Inflammatory macrophage (primary cell): ENCODE results near the gene ICAM1.
"Not testable (repeated sequence)": the region's sequence is repeated elsewhere in the genome, so short reads cannot be mapped to it uniquely, and the experiment has no call there.

ENCODE experiments used
- DNase-seq, 2 donors: peaks; one replicate each; pipeline ENCODE4 v3.0.0-alpha.2; 2020 to 2022
- total RNA-seq, 18 experiments: gene quantifications; one replicate each; lab custom pipeline; 2026; ENCODE audit warnings: mixed read lengths in 6 of 18, inconsistent platforms in 2 of 18; lab: John Stamatoyannopoulos, UW

ICAM1 gene
- total RNA-seq, result 124 to 2,053 (median 289) reads per million in 18 experiments

- peak; percentile 93 to 94 for DNase-seq
These were observed at the start of gene ICAM1 for GRCh38 chr19:10270616-10271394. TSS of gene ICAM1 (plus strand) at chr19:10271120. CDS start at chr19:10271160, 40 bp downstream.

- peak; percentile 69 to 81 for DNase-seq
These were observed 48.6 kb upstream of the ICAM1 start for GRCh38 chr19:10222201-10222890.

DNA sequence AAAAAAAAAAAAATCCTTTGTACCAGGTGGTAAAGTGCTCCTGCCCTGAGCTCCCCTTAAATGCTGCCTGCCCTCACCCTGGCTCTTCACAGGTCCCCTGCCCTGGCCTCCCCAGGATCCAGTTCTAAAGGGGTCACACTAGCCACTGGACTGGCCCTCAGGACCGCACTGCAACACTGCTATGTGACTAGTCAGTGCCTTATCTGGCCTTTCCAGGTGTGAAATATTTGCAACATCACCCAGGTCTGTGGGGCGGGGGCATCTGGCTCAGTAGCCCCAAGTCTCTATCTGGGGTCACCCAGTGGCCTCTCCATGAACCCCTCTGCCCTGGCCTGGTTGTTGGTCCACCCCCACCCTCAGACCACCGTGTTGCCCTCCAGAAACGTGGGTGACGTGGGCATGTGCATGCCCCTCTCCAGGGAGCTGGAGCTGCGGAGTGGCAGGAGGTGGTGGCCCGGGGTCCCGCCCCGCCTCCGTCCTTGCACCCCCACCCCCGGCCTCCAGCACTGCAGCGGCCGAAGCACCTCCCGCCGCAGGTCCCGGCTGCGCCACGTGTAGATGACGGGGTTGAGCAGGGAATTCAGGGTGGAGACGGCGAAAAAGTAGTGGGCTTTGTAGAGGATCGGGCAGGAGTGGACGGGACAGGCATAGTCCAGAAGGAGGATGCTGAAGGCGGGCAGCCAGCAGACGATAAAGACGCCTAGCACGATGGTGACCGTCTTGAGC, 47.3 kb upstream of the ICAM1 start:
- no peak for DNase-seq

DNA sequence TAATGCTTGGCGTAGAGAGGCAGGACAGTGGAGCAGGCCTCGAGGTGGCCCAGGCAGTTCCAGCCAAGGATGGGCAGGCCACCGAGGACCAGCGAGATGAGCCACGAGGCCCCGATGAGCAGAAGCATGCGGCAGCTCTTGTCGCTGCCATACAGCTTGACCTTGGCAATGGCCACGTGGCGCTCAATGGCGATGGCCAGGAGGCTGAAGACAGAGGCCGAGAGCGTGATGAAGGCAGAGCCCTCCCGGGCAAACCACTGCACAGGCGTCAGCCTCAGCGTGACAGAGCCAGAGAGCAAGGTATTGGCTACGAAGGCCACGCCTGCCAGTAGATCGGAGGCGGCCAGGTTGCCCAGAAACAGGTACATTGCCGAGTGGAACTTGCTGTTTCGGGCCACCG, 46.6 kb upstream of the ICAM1 start:
- no peak for DNase-seq

- DNase-seq, result no peak
These were observed 44.9 kb upstream of the ICAM1 start for GRCh38 chr19:10226021-10226375.

DNA sequence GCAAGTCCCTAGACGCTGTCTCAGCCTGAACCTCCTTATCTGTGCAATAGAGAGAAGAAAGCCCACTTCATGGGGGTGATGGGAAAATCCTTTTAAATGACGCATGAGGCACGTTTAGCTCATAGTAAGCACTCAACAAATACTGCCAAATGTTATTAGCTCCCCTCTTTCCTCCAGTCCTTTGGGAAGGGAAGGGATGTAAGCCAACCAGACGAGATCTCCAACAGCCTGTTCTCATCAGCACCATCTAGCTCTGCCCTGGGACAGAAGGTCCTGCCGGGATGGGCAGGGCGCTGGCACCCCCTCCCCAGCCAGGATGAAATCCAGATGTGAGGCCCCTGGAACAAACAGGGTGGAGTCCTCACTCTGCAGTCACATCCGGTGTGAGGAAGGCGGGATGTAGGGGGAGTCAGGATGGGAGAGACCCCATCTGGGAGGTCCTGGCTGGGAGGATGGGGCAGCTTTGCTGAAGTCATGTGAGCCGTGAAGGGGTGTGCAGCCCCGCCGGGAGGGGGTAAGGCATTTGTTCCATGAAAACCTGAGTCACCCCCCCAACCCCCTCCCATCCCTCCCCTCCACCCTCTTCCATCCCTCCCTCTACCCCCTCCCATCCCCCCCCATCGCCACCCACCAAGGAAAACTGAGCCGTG, 44.4 kb upstream of the ICAM1 start:
- DNase-seq, result no peak

GRCh38 chr19:10227026-10227971, 43.6 kb upstream of the ICAM1 start:
- DNase-seq, result no peak

DNA sequence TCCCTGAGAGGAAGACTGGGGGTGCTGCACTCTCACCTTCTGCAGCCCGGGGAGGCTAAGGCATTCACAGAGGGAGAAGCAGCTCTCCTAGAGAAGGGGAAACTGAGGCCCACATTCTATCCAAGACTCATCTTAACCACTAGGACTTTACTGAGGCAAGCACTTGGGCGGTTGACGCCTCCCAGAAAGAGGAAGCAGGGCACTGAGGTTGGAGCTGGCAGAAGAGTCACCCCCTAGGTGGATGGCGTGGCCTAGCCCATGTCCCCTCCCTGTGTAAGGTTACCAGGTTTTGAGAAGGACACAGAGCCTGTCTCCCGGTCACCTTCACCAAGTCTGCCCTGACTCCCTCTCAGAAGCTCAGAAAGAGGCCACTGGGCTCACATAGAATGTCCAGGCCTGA, 42.5 kb upstream of the ICAM1 start:
- peak; percentile 56 to 57 for DNase-seq

- DNase-seq, result peak; percentile 24 to 48
These were observed 42.0 kb upstream of the ICAM1 start for GRCh38 chr19:10228920-10229319.

DNA sequence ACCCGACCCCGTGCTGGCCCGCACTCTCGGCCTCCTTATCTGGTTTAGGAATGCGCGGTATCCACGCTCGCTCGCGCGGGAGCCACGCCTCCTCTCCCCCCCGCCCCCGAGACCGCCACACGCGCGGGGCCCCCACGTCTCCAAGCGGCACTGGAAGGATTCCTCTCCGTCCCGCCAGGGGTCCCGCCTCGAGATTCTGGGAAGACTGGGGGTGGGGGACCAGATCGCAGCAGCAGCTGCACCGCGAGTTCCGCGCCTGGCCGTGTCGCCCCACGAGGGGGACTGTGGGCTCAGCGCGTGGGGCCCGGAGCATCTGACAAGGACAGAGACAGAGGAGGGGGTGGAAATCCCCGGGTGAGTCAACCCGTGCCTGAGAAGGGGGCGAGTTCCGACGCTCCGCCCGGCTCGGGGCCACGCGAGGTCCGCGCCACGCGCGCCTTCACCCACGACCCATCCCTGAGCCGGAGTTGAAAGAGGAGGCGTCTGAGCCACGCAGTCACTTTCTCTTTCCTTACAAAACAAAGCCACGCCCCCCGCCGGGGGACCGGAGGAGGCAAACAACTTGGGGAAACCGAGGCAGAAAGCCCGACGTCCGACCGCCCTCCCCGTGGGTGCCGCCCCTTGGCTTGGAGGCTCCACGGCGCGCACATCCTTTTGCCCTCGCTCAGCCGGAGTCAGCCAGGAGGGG, 40.6 kb upstream of the ICAM1 start:
- DNase-seq, result peak; percentile 29 to 76

GRCh38 chr19:10230861-10231611, 39.9 kb upstream of the ICAM1 start, which contains the start of gene S1PR2:
TSS of gene S1PR2 (minus strand) at chr19:10231331. CDS start at chr19:10224905, 6,426 bp downstream.
- DNase-seq, result peak; percentile 65 to 77

GRCh38 chr19:10231612-10232228, 39.2 kb upstream of the ICAM1 start:
- no peak for DNase-seq

DNA sequence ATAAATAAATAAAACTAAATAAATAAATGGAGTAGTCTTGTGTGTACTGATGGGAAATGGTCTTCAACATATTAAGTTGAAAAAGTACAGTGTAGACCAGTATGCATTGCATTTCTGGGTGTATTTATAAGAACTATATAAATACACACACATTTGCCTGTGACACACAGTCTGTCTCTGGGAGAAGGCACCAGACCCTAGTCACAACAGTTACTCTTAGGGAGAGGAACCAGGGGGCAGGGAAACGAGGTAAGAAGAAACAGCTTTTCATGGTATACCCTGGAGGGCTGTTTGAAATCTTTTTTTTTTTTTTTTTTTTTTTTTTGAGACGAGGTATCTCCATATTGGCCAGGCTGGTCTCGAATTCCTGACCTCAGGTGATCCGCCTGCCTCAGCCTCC, 37.0 kb upstream of the ICAM1 start:
- DNase-seq, result no peak

DNA sequence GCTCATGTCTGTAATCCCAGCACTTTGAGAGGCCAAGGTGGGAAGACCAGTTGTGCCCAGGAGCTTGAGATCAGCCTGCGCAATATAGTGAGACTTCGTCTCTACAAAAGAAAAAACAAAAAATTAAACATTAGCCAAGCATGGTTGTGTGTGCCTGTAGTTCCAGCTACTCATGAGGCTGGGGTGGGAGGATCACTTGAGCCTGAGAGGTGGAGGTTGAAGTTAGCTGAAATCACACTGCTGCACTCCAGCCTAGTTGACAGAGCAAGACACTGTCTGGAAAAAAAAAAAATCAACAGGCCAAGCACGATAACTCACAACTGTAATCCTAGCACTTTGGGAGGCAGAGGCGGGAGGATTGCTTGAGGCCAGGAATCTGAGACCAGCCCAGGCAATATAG, 35.9 kb upstream of the ICAM1 start:
- peak in 1 of 2 donors; percentile 49 for DNase-seq

- not testable (repeated sequence) for DNase-seq
These were observed 35.5 kb upstream of the ICAM1 start for GRCh38 chr19:10235409-10235808.

- DNase-seq, result no peak
These were observed 33.2 kb upstream of the ICAM1 start for GRCh38 chr19:10237702-10238101.

- peak in 1 of 2 donors; percentile 39 for DNase-seq
These were observed 32.6 kb upstream of the ICAM1 start for GRCh38 chr19:10238172-10238783.

DNA sequence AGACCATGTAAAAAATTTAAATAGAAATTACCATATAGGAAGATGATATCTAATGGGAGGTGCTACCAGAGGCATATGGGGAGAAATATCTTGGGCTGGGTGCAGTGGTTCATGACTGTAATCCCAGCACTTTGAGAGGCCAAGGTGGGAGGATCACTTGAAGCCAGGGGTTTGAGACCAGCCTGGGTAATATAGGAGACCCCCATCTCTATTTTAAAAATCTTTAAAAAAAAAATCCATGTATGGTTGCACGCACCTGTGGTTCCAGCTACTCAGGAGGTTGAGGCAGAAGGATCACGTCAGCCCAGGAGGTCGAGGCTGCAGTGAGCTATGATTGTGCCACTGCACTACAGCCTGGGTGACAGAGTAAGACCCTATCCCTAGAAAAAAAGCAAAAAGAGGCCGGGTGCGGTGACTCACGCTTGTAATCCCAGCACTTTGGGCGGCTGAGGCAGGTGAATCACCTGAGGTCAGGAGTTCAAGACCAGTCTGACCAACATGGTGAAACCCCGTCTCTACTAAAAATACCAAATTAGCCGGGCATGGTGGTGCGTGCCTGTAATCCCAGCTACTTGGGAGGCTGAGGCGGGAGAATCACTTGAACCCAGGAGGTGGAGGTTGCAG, 29.0 kb upstream of the ICAM1 start:
- DNase-seq, result not testable (repeated sequence)

GRCh38 chr19:10243606-10244005, 27.3 kb upstream of the ICAM1 start:
- no peak for DNase-seq
